Measurements from ENCODE around the gene ZNF280B.
"Not testable (repeated sequence)": the region's sequence is repeated elsewhere in the genome, so short reads cannot be mapped to it uniquely, and the experiment has no call there.

The ZNF280B gene

GRCh38 chr22:22462813-22463567, 45.6 kb downstream of the ZNF280B start:
- DNase-seq, result no peak

GRCh38 chr22:22461583-22461982, 47.0 kb downstream of the ZNF280B start:
- DNase-seq, result no peak

GRCh38 chr22:22461111-22461510, 47.4 kb downstream of the ZNF280B start:
- DNase-seq, result no peak

GRCh38 chr22:22460635-22461034, 47.9 kb downstream of the ZNF280B start:
- no peak for DNase-seq

GRCh38 chr22:22460060-22460459, 48.5 kb downstream of the ZNF280B start:
- DNase-seq, result no peak

- no peak for DNase-seq
Observed at GRCh38 chr22:22458896-22459588, 49.5 kb downstream of the ZNF280B start.

- DNase-seq, result no peak
Observed at GRCh38 chr22:22458387-22458786, 50.2 kb downstream of the ZNF280B start.

GRCh38 chr22:22454997-22455396, 53.5 kb downstream of the ZNF280B start:
- DNase-seq, result no peak

GRCh38 chr22:22452996-22453686, 55.4 kb downstream of the ZNF280B start:
- DNase-seq, result no peak

- DNase-seq, result no peak
Observed at GRCh38 chr22:22452211-22452610, 56.3 kb downstream of the ZNF280B start.

- DNase-seq, result no peak
Observed at GRCh38 chr22:22450343-22450839, 58.2 kb downstream of the ZNF280B start.

- DNase-seq, result no peak
Observed at GRCh38 chr22:22449819-22450218, 58.7 kb downstream of the ZNF280B start.

GRCh38 chr22:22446517-22446916, 62.0 kb downstream of the ZNF280B start:
- no peak for DNase-seq

- DNase-seq, result not testable (repeated sequence)
Observed at GRCh38 chr22:22444007-22444589, 64.4 kb downstream of the ZNF280B start.

- no peak for DNase-seq
Observed at GRCh38 chr22:22442928-22443709, 65.4 kb downstream of the ZNF280B start.

- not testable (repeated sequence) for DNase-seq
Observed at GRCh38 chr22:22441626-22442025, 66.9 kb downstream of the ZNF280B start.

- DNase-seq, result no peak
Observed at GRCh38 chr22:22440188-22440587, 68.4 kb downstream of the ZNF280B start.
